NCI-H226 (cell line): ENCODE data around the gene FNDC3B.

ENCODE experiments used
- DNase-seq: peaks from one replicate; pipeline ENCODE4 v3.0.0-alpha.2; 2015

Gene FNDC3B

GRCh38 chr3:172441581-172441980, 402.2 kb downstream of the FNDC3B start:
- no peak for DNase-seq

GRCh38 chr3:172442606-172443005, 403.2 kb downstream of the FNDC3B start:
- DNase-seq: no peak

- DNase-seq: no peak
These were observed 405.4 kb downstream of the FNDC3B start for GRCh38 chr3:172444821-172445220.

GRCh38 chr3:172446198-172446597, 406.8 kb downstream of the FNDC3B start:
- DNase-seq: no peak

- no peak for DNase-seq
These were observed 408.5 kb downstream of the FNDC3B start, which contains the start of gene GHSR for GRCh38 chr3:172447611-172448579. TSS of gene GHSR (minus strand) at chr3:172448456. CDS start at chr3:172448413, 43 bp downstream.

- DNase-seq: no peak
These were observed 409.5 kb downstream of the FNDC3B start for GRCh38 chr3:172448661-172449465.

- no peak for DNase-seq
These were observed 410.2 kb downstream of the FNDC3B start for GRCh38 chr3:172449466-172450149.
